ENCODE data around the gene SYN1. TPM values are rescaled to one million over a fixed set of nuclear protein-coding genes. Genes with fewer than 3 reads are reported as not detected.

The SYN1 gene
- total RNA-seq, 2 donors from 2014 or later: 6.4 to 7.0 TPM

GRCh38 chrX:47638816-47639215, 19.2 kb upstream of the SYN1 start:
- DNase-seq (ENCODE audit: low spot score): no peak
- no peaks in the 10 kb centered on the region for H3K4me1 ChIP-seq
- H3K27me3 ChIP-seq: no peaks in the 10 kb centered on the region
- TF ChIP-seq, protein P1, sequence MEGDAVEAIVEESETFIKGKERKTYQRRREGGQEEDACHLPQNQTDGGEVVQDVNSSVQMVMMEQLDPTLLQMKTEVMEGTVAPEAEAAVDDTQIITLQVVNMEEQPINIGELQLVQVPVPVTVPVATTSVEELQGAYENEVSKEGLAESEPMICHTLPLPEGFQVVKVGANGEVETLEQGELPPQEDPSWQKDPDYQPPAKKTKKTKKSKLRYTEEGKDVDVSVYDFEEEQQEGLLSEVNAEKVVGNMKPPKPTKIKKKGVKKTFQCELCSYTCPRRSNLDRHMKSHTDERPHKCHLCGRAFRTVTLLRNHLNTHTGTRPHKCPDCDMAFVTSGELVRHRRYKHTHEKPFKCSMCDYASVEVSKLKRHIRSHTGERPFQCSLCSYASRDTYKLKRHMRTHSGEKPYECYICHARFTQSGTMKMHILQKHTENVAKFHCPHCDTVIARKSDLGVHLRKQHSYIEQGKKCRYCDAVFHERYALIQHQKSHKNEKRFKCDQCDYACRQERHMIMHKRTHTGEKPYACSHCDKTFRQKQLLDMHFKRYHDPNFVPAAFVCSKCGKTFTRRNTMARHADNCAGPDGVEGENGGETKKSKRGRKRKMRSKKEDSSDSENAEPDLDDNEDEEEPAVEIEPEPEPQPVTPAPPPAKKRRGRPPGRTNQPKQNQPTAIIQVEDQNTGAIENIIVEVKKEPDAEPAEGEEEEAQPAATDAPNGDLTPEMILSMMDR (IDR thresholded peaks at IDR 0.05): no peak
- H3K36me3 ChIP-seq: peaks cover 21% of the 10 kb centered on the region
- no peak overlapping the region for H3K4me3 ChIP-seq
- no peak overlapping the region for H3K27ac ChIP-seq
- H3K9me3 ChIP-seq: peaks cover 0 to 9% of the 10 kb centered on the region in 2 donors

DNA sequence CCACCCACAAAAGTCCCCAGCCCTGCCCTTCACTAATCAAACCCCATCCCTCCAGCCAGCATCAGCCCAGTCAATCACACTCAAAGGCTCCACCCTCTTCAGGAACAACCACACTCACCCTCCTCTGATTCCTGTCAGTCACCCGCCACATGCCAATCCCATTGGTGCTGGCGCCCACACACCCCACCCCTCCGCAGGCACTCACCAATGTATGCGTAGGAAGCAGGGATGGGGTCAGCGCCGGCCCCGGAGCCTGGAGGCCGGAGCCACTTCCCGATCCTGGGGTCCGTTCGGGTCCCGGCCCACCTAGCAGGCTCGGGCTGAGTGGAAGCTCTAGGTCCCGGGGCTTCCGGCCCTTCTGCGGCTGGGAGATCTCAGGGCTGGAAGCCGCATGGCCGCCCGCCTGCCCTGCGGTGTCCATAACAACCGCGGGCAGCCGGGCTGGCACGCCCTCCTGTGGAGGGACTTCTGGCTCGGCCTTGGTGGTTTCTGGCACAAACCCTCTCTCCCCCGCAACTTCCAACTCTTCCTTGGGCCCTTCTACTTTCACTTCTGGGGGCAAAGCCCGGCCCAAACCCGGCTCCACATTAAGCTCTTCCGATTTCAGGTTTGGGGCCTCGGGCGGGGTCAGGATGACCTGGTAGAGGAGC, 18.0 kb upstream of the SYN1 start:
- DNase-seq (ENCODE audit: low spot score): no peak
- Histone ChIP-seq H3K36me3 (peaks cover 21% of the 10 kb centered on the region), H3K4me3 (peak overlapping the region in 1 of 2 donors; percentile 27), H3K4me1 (no peaks in the 10 kb centered on the region), H3K27me3 (no peaks in the 10 kb centered on the region), H3K9me3 (peaks cover 0 to 9% of the 10 kb centered on the region in 2 donors), H3K27ac (no peak overlapping the region)
- TF ChIP-seq, protein P1 (IDR thresholded peaks at IDR 0.05): peak in 1 of 2 donors; percentile 36

GRCh38 chrX:47634871-47635575, 15.4 kb upstream of the SYN1 start:
- no peak for DNase-seq (ENCODE audit: low spot score)
- H3K27me3 ChIP-seq: no peaks in the 10 kb centered on the region
- H3K4me3 ChIP-seq: no peak overlapping the region
- H3K36me3 ChIP-seq: peaks cover 21% of the 10 kb centered on the region
- TF ChIP-seq, protein P1 (IDR thresholded peaks at IDR 0.05): no peak
- no peaks in the 10 kb centered on the region for H3K4me1 ChIP-seq
- H3K27ac ChIP-seq: no peak overlapping the region
- peaks cover 0 to 5% of the 10 kb centered on the region in 2 donors for H3K9me3 ChIP-seq

GRCh38 chrX:47633689-47634590, 14.3 kb upstream of the SYN1 start:
- no peaks in the 10 kb centered on the region for H3K4me1 ChIP-seq
- H3K27me3 ChIP-seq: no peaks in the 10 kb centered on the region
- TF ChIP-seq, protein P1 (IDR thresholded peaks at IDR 0.05): no peak
- no peaks in the 10 kb centered on the region for H3K9me3 ChIP-seq
- peaks cover 20% of the 10 kb centered on the region for H3K36me3 ChIP-seq
- H3K27ac ChIP-seq: no peak overlapping the region
- no peak for DNase-seq (ENCODE audit: low spot score)
- no peak overlapping the region for H3K4me3 ChIP-seq

GRCh38 chrX:47632666-47633065, 13.0 kb upstream of the SYN1 start:
- no peak for DNase-seq (ENCODE audit: low spot score)
- Histone ChIP-seq H3K27ac (no peak overlapping the region), H3K4me3 (no peak overlapping the region), H3K27me3 (no peaks in the 10 kb centered on the region), H3K9me3 (no peaks in the 10 kb centered on the region), H3K4me1 (no peaks in the 10 kb centered on the region), H3K36me3 (peaks cover 12% of the 10 kb centered on the region)
- TF ChIP-seq, protein P1 (IDR thresholded peaks at IDR 0.05): no peak

All from right atrium auricular region (tissue), 2 donors.